Activated CD4-positive, alpha-beta T cell treated with anti-CD3 and anti-CD28 coated beads for 48 hours (primary cell): ENCODE data around the gene MGMT.
"Not testable (repeated sequence)": the region's sequence is repeated elsewhere in the genome, so short reads cannot be mapped to it uniquely, and the experiment has no call there.

Source experiments
- DNase-seq: peaks from one replicate; pipeline ENCODE4 v3.0.0-alpha.2; 2020

MGMT gene

DNA sequence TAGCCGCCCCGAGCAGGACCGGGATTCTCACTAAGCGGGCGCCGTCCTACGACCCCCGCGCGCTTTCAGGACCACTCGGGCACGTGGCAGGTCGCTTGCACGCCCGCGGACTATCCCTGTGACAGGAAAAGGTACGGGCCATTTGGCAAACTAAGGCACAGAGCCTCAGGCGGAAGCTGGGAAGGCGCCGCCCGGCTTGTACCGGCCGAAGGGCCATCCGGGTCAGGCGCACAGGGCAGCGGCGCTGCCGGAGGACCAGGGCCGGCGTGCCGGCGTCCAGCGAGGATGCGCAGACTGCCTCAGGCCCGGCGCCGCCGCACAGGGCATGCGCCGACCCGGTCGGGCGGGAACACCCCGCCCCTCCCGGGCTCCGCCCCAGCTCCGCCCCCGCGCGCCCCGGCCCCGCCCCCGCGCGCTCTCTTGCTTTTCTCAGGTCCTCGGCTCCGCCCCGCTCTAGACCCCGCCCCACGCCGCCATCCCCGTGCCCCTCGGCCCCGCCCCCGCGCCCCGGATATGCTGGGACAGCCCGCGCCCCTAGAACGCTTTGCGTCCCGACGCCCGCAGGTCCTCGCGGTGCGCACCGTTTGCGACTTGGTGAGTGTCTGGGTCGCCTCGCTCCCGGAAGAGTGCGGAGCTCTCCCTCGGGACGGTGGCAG lies at the start of gene MGMT:
Gene MGMT, plus strand, starts transcription at position 539 of the 656 bp plus-strand sequence.
- DNase-seq, result peak; percentile 99

DNA sequence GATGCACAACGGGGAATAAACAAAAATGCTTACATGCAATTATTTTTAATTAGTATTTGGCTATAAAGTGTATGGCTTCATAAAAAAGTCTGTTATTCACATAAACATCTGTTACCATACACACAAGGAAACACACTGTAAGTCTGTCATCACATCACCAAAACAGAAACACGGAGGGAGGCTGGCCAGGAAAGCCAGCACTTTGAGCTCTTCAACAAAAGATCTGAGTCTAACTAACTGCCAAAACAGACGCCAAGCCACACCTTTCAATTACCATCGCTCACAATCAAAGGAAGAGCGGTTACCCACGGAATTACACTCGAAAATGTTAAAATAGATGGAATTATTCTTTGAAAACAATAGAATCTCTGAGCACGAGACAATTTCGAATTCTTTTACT lies 49.2 kb upstream of the MGMT start:
- DNase-seq, result no peak

DNA sequence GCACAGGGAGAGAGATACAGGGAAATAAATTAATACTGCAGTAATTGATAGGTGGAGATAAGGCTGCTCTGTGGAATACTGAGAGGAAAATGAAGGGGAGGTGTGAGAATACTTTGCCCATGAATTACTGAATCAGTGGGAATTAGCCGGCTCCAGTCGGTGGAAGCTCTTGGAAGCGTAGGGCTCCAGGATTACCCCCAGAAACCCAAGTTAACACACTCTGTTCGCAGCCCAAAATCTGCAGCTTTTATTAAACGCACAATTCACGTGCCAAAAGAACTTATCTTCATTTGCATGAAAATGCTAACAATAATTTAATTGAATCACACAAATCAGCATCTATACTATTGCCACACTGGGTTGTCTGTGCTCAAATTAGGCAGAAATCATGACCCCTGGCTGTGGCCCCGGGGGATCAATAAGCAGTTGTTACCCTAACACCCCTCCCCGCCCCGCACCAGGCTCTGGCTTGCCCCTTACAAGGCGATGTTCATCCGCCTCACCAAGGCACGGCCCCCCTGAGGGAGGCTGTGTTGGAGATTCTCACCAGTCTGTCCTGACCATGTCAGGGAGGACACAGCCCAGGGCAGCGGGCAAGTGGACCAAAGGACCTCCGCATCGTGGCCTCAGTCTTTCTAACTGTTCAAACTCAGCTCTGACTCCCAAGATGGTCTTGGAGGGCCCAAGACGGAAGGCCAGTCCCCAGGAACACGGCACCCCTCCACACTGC lies 48.4 kb upstream of the MGMT start:
- no peak for DNase-seq

DNA sequence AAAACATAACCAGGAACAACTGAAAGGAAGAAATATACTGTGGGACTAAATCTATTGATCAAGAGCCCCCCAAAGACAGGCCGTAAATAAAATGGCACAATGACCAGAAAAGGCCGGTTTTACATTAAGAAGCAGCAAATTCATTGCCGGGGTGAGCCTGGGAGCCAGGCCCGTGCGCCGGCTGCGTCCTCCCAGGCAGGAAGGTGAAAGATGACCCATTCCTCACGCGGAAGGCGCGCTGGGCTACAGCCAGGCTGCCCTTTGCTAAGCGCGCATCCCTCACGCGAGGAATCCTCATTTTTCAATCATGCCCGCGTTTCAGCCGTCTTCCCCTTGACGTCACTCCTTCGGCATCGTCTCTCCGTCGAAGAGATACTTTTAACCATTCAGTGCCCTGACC lies 47.6 kb upstream of the MGMT start:
- DNase-seq, result no peak

DNA sequence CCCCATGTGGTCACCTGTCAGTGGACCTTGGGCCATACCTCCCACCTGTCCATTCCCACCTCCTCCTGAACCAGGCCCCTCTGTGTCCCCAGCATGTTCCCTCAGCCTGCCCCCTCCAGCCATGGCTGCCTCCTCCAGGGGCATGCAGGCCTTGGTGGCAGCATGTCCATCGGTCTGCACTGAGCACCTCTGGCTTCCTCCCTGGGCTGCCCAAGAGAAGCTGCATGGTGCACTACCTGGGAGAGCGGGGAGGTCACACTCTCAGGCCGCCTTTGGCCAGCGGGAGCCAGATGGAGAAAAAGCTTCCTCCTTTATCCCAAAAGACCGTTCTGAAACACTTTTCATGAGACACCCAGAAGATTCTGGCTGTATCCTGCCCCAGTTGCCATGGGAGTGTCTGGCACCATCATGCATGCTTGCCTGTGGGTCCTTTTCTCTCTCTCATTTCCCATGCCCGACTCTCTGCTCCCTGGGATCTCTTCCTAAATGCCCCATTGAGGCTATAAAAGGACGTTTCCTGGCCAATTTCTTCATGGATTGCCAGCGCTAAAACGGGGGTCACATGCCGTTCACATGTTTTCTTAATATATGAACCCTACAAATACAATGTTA lies 45.5 kb upstream of the MGMT start:
- no peak for DNase-seq

DNA sequence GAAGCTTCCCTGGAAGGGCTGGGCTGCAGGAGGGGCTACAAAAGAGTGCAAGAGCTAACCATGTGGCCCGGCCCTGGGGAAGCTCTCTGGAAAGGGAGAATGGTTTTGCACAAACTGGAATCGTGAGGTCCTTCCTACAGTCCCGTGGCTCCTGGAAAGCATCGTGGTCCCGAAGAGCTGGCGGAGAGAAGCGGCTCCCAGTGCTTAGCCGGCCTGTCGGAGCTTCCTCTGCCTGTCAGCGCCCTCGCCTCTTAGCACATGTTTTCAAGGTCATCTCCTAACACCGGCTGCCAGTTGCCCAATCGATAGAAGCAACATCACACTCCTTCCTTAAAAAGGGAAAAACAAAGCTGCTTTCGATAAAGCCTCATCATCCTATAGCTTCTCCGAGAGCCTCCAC lies 42.1 kb upstream of the MGMT start:
- no peak for DNase-seq

DNA sequence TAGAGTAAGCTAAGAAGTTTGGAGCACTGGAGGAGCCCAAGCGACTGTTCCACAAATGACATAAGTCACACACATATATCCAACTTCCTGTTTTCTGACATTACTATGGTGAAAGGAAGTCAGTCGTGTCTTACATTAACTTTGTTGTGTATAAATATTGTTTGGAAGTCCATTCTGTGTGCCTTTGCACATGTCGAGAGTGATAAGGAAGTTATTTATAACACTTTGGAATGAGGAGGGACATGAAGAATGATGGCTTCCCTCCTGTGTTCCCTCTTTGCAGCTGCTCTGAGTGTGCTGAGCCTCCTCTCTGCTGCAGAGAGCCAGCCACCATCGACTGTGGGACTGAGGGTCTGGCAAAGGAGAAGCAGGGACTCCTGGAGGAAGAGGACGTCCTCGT lies 40.4 kb upstream of the MGMT start:
- no peak for DNase-seq

DNA sequence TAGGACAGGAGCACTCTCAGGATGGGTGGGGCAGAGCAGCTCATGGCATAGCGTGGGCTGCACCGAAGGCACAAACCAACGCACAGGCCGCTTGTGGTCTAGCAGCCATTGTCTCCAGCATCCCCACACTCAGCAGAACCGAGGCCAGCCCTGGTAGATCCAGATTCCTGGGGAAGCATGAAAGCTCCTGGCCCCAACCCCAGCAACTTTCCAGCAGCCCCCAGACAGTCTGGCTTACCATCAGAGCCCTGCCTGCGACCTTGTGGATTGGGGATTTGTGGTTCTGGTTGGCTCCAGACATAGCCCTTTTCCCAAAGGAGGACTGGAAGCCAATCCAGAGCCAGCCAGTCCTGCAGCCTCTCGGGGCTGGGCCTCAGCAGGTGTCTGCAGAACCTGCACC lies 33.8 kb upstream of the MGMT start:
- no peak for DNase-seq

DNA sequence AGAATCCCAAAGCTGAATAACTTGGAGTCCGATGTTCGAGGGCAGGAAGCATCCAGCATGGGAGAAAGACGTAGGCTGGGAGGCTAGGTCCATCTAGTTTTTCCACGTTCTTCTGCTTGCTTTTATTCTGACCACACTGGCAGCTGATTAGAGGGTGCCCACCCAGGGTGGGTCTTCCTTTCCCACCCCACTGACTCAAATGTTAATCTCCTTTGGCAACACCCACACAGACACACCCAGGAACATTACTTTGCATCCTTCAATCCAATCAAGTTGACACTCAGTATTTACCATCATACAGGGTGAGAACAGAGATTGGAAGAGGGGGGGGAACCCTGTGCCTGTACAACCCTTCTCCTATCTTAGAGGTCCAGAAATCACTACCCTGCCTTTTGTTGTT lies 31.3 kb upstream of the MGMT start:
- not testable (repeated sequence) for DNase-seq

DNA sequence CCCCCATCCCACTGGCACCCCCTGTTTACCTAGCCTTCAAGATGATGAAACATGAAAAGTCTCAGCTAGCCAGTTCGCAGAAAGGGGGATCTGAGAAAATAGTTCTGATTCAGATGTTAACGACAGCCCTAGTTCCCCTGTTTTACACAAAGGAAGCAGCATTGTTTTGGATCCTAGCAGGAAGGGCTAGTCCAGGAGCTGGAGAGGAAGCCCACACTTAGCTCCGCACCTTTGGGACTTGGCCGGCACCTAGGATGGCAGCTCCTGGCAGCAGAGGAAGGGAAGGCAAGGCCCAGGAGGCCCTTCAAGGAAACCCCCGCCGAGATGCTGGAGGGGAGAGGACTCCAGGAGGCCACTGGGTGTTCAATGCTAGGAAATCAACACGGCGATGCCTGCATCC lies 29.0 kb upstream of the MGMT start:
- no peak for DNase-seq

DNA sequence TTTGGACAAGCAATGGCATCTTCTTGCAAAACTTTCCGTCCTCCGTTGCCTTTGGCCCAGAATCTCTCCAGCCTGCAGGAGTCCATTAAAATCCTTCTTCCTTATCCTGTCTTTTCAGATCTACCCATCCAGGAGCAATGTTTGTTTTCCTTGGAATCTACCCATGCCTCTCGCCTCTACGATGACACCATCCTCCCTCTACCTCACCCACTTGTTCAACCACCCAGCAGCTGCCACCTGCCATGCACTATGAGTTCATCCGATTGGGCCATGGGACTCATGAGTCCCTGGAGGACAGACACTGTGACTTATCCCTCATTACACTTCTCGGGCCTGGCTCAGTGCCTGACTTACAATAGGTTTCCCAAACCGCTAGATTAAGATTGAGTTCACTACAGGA lies 26.8 kb upstream of the MGMT start:
- DNase-seq, result no peak

DNA sequence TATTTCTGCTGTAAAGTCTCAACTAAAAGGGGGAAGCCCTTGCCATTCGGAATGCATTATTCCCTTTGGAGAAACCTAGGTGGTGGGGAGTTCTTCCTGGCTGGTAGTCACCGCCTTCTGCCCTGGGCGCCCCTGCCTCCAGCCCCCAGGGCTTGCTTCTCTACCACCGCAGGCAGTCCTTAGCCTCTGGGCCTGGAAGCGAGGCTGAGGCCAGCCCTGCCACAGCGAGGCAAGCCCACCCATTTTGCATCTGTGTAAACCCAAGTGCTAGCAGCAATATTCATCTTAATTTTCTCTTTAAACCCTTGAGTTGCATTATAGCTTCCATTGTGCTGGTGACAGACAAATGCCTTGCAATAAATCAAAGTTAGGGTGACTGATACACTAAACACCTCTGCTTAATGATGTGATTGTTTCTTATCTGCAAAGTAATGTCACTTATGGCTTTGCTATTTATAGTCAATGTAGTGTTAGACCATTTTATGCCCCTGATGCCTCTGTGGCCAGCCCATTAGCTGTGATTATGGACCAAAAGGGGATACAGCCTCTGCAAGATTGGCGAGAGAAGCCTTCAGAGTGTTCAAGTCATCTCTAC lies 26.2 kb upstream of the MGMT start:
- no peak for DNase-seq

DNA sequence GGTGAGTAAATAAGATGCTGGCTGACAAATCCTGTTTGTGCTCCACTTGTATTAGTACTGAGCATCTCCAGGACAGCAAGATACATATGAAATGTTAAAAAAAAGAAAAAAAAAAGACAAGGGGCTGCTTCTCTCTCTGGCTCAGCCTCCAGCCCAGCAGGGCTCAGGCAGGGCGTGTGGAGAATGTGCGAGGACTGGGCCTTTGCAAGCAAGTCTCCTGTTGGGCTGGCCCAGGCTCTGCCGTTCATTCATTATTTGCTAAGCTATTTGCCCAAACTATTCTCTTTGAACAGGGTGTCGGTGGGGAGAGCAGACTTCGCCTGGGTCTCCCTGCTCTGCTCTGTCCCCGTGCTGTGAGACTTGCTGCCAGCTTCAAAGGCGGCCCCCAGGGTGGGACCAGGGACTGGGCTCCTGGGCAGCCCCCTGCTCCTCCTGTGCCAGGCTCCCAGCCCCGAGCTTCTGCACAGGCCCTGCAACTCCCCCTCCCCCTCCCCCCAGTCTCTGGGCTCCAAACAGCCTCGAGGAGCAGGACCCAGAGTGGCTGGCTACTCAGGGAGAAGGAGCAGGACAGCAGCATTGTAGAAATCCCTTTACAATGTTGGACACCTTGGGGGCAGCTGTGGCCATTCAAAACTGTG lies 25.6 kb upstream of the MGMT start:
- no peak for DNase-seq

DNA sequence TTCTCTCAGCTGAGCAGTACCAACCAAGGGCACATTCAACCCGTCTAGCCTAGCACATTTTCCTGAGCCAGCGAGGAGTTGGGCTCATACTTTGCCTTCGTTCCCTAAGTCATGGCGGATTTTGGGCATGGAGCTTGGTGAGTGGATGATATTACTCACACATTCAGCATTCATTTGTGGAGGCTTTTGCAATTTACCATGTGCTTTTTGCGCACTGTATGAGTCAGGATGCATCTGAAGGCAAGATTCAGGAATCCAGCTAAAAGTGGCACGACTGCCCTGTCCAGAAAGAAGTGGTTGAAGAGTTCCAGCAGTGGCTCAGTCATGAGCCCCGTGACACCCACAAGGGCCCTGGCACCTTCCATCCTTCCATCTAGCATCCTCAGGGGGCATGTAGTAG lies 24.2 kb upstream of the MGMT start:
- DNase-seq, result no peak

DNA sequence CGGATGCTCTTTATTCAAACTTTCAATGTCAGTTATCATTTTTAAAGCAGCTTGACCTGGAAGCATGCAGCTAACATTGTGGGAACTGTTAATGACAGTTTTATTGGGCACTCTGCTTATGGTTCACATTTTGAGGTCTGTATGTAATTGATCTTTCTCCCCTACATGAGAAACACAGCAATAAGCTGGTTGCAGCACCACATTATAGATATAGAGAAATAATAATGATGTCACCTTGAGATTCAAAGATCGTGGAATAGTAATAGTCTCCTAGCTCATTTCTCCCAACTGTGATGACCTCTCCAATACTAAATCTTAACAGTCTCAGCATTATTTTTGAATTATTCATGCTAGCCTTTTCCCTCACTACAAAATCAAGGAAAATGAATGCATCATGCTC lies 22.7 kb upstream of the MGMT start:
- no peak for DNase-seq

DNA sequence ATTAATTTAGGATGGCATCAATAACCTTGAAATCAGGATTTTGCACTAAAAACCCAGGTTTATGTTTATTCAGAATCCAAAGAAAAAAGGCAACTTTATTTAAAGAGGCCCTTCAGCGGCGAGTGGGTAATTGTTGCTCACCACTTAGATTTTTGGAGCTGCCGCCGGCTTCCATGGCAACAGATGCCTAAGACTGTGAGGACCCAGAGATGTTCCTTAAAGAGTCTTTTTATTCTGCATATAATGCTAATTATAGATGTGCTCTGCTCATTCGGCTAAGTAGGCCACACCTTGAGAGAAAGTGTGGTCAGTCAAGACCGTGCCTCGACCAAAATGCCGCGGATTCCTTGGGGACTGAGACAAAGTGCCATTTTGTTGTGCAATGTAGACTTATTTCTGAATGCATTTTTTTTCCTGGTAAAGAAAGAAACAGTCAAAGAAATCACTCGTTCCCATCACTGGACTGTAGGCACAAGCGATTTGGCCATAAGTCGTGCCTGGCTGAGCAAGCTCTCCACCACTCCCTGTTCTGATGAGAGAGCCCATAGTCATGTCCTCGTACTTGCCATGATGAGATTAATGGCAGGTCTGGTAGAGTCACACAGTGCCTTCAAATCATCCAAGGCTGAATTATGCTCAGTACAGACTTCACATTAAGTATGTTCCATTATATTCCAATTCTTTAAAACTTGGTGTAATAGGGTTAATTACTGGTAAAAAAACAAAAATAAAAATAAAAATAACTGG lies 21.4 kb upstream of the MGMT start:
- DNase-seq, result no peak

DNA sequence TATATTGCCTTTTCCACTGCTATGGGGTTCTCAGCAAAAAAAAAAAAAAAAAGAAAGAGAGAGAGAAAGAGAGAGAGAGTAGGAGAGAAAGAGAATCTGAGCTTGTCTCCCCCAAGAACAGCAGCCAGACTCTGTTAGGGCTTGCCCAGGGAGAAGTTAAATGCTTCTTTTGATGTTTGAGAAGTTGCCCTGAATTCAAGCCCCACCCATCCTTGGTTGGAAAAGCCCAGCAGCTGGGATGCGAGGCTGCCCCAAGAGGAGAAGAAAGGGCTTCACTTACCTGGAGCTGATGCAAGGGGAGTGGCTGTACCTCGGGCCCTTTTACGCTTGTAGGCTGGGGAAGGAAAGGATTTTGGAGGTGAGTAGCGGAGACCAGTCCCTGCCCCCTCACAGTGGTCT lies 20.9 kb upstream of the MGMT start:
- no peak for DNase-seq

DNA sequence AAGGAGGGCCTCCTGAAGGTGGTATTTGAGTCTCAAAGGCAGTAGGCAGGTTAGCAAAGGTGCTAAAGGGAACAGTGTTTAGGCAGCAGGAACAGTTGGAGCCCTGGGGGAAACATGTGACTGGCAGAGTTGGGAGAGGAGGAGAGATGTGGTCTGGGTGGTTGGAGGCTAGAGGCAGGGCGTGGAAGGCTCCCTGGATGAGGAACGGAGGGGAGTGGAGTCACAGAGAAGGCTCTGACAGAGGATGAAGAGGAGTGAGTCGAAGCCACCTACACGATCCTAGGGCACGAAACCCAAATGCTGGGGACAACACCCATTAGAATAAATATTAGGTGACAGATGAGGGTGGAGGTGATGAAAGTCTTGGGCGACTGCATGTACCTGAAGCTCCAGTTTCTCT lies 19.6 kb upstream of the MGMT start:
- no peak for DNase-seq

DNA sequence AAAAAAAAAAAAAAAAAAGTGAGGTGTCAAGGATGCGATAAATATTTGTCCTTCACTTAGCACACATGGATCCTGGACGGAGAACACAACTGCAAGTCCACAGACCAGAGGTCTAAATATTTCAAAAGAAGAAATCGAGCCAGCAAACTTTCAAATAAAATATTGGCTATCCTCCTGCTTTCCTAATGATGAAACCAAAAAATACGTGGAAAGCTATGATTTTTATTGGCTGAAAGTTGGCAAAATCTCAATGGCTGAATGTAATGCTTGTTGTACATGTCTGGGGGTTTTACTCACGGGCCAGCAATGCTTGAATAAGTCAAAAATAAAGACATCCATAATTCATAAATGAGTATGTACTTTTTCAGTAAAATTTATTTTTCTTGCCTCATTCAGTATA lies 19.0 kb upstream of the MGMT start:
- DNase-seq, result no peak

DNA sequence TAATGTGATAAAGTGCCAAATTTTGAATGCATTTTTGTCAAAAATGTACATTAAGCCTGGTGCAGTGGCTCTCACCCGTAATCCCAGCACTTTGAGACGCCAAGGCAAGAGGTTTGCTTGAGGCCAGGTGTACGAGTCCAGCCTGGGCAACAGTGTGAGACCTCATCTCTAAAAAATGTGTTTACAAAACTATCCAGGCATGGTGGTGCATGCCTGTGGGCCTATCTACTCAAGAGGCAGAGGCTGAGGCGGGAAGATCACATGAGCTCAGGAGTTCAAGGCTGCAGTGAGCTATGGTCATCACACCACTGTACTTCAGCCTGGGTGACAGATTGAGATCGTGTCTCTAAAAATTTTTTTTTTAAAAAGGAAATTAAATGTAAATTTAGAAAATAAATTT lies 18.5 kb upstream of the MGMT start:
- DNase-seq, result no peak

DNA sequence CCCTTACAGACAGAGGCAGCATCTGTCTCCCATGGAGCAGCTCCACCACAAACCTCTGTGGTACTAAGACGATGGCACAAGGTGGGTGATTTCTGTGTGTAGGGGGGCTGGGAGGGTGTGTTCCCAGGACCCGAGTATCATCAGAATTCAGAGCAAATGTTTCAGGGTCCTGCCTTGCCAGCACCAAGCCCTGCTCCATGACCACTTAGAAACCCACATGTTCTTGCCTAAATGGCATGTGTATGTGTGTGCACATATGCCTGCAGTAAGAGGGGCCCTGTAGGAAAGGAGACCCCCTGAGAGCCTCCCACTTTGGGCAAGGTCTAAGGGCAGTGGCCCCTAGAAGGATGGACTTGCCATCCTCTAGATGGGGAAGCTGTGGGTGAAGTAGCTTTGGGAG lies 17.1 kb upstream of the MGMT start:
- no peak for DNase-seq

DNA sequence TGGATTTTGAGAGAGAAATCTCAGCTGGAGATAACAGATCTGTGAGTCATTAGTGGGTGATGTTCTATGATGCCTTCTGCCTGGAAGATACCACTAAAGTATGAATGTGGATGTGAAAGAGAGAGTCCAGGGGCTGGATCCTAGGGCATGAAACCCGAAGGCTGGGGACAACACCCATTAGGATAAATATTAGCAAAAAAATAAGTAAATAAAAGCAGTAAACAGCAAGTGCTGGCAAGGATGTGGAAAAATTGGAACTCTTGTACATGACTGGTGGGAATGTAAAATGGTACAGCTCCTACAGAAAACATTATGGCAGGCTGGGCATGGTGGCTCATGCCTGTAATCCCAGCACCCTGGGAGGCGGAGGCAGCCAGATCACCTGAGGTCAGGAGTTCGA lies 16.6 kb upstream of the MGMT start:
- no peak for DNase-seq

DNA sequence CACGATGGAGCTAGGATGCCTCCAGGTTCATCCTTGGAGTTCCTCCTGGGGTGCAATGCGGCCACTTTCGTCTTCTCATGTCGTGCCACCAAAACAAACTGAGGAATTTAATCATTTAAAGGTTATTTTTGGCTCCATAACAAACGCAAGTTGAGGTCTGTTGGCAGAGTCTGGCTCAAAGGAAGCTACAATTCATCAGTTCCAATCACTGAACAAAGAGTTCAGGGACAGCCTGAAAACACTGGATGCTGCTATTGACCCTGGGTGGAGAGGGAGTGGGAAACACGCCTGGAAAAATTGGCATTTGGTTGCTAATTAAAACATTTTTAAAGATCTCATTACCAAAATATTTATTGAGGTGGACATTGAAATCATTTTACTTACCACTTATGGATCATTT lies 11.4 kb upstream of the MGMT start:
- DNase-seq, result no peak
